ENCODE measurements around the gene SLC29A3.

DNA sequence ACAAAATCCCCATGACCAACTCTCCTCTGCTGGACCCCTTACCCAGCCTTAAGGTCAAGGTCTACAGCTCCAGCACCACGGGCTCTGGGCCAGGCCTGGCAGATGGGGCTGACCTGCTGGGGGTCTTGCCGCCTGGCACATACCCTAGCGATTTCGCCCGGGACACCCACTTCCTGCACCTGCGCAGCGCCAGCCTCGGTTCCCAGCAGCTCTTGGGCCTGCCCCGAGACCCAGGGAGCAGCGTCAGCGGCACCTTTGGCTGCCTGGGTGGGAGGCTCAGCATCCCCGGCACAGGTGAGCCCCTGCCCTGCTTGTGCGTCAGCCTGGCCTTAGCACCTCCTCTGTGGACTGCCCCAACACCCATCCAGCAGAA lies 27.5 kb upstream of the SLC29A3 start:
- TF ChIP-seq, protein P1, sequence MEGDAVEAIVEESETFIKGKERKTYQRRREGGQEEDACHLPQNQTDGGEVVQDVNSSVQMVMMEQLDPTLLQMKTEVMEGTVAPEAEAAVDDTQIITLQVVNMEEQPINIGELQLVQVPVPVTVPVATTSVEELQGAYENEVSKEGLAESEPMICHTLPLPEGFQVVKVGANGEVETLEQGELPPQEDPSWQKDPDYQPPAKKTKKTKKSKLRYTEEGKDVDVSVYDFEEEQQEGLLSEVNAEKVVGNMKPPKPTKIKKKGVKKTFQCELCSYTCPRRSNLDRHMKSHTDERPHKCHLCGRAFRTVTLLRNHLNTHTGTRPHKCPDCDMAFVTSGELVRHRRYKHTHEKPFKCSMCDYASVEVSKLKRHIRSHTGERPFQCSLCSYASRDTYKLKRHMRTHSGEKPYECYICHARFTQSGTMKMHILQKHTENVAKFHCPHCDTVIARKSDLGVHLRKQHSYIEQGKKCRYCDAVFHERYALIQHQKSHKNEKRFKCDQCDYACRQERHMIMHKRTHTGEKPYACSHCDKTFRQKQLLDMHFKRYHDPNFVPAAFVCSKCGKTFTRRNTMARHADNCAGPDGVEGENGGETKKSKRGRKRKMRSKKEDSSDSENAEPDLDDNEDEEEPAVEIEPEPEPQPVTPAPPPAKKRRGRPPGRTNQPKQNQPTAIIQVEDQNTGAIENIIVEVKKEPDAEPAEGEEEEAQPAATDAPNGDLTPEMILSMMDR (IDR thresholded peaks at IDR 0.05): no peak
- no peak for TF ChIP-seq POLR2A (IDR thresholded peaks at IDR 0.05)
